H1 (cell line): ENCODE measurements around the gene PKD1L1. TPM values are rescaled to one million over a fixed set of nuclear protein-coding genes. Genes with fewer than 3 reads are reported as not detected.

Experiments used
- CTCF ChIA-PET: fragments of 300-600 bp; sonication (Branson Sonifier 250); formaldehyde crosslinking; loops from one replicate; lab custom pipeline; 2021; ENCODE audit not compliant: partially characterized antibody; lab: Charles Lee
- POLR2A ChIA-PET: fragments of 300-600 bp; sonication (Branson Sonifier 250); formaldehyde crosslinking; loops from one replicate; lab custom pipeline; 2021; ENCODE audit warnings: inconsistent platforms; ENCODE audit not compliant: partially characterized antibody; lab: Charles Lee
- DNase-seq, 2 experiments: peaks; one replicate each; pipeline versions ENCODE4 v3.0.0 to v3.0.0-alpha.2; 2010 to 2022; ENCODE audit warnings: low spot score in 2 of 2, low read depth in 1 of 2, mixed read lengths in 1 of 2
- FAIRE-seq: peaks from 2 replicates; lab custom pipeline; 2011; peaks lifted over from hg19 to GRCh38; lab: Jason Lieb, UNC
- H2AFZ ChIP-seq: 2 replicates; pipeline ENCODE4 v1.8.1; 2012; ENCODE audit warnings: low read length, inconsistent platforms
- H2AK5ac ChIP-seq: 2 replicates; pipeline ENCODE4 v1.6.1; 2013; ENCODE audit warnings: low read depth, low read length
- H2BK120ac ChIP-seq: replicated peaks from 2 replicates; pipeline ENCODE3; 2013; ENCODE audit warnings: low read depth, low read length, inconsistent platforms
- H2BK12ac ChIP-seq: 2 replicates; pipeline ENCODE4 v1.6.1; 2013; ENCODE audit warnings: low read depth, low read length
- H2BK15ac ChIP-seq: 2 replicates; pipeline ENCODE4 v1.6.1; 2013; ENCODE audit warnings: low read length
- H2BK20ac ChIP-seq: 2 replicates; pipeline ENCODE4 v1.6.1; 2013; ENCODE audit warnings: low read length
- H2BK5ac ChIP-seq: 2 replicates; pipeline ENCODE4 v1.6.1; 2013; ENCODE audit warnings: low read depth, low read length
- H3K14ac ChIP-seq: 2 replicates; pipeline ENCODE4 v1.6.1; 2013; ENCODE audit warnings: inconsistent platforms; ENCODE audit not compliant: insufficient read length
- H3K18ac ChIP-seq: 2 replicates; pipeline ENCODE4 v1.6.1; 2013; ENCODE audit warnings: low read length; ENCODE audit errors: extremely low read depth
- H3K23ac ChIP-seq: 2 replicates; pipeline ENCODE4 v1.6.1; 2013; ENCODE audit warnings: inconsistent platforms; ENCODE audit not compliant: insufficient read length
- H3K23me2 ChIP-seq: 2 replicates; pipeline ENCODE4 v1.6.1; 2013; ENCODE audit warnings: low read depth, low read length
- H3K27ac ChIP-seq: 2 replicates; pipeline ENCODE4 v1.6.1; 2011; ENCODE audit warnings: low read depth, low read length, inconsistent platforms
- H3K27me3 ChIP-seq, 4 experiments: replicated peaks in 1 of 4; 1 replicate in 1 of 4; 2 replicates in 3 of 4; pipeline versions ENCODE4 v1.6.1 to v1.8.1; 2011 to 2013; ENCODE audit warnings: low read length in 3 of 4, mild to moderate bottlenecking in 3 of 4, inconsistent platforms in 2 of 4, mixed read lengths in 2 of 4, moderate library complexity in 1 of 4; ENCODE audit not compliant: control insufficient read depth in 3 of 4, insufficient read depth in 3 of 4; ENCODE audit errors: extremely low read depth in 1 of 4
- H3K36me3 ChIP-seq, 4 experiments: 2 replicates each; pipeline versions ENCODE4 v1.6.1 to v1.8.1; 2011 to 2013; ENCODE audit warnings: mild to moderate bottlenecking in 4 of 4, low read length in 3 of 4, moderate library complexity in 2 of 4, control low read depth in 1 of 4, inconsistent platforms in 1 of 4; ENCODE audit not compliant: insufficient read depth in 4 of 4, control insufficient read depth in 2 of 4
- H3K4ac ChIP-seq: replicated peaks from 2 replicates; pipeline ENCODE3; 2013; ENCODE audit warnings: low read length, low read depth, mixed read lengths, inconsistent platforms; ENCODE audit not compliant: insufficient read length
- H3K4me1 ChIP-seq, 4 experiments: replicated peaks in 1 of 4; 1 replicate in 1 of 4; 2 replicates in 3 of 4; pipeline versions ENCODE4 v1.6.1 to v1.8.1; 2011 to 2013; ENCODE audit warnings: low read length in 3 of 4, inconsistent platforms in 2 of 4, mixed read lengths in 1 of 4; ENCODE audit not compliant: insufficient read depth in 4 of 4, control insufficient read depth in 3 of 4
- H3K4me2 ChIP-seq, 2 experiments: 2 replicates each; pipeline versions ENCODE4 v1.6.1 to v1.8.1; 2011 to 2013; ENCODE audit warnings: low read depth in 2 of 2, low read length in 2 of 2, control low read depth in 1 of 2, inconsistent platforms in 1 of 2, mild to moderate bottlenecking in 1 of 2; ENCODE audit not compliant: insufficient read depth in 1 of 2
- H3K4me3 ChIP-seq, 4 experiments: fragments of 200-600, 300-600 bp in 1 of 4; sonication (generic), shearing (Covaris generic), sonication (Bioruptor Twin) in 1 of 4; 2 replicates each; pipeline versions ENCODE4 v1.5.1 to v1.8.1; 2011 to 2016; ENCODE audit warnings: low read length in 4 of 4, low read depth in 3 of 4, control low read depth in 2 of 4, inconsistent platforms in 2 of 4, mild to moderate bottlenecking in 2 of 4, mixed read lengths in 1 of 4, moderate library complexity in 1 of 4; ENCODE audit not compliant: insufficient read depth in 2 of 4; ENCODE audit errors: extremely low read depth in 1 of 4
- H3K56ac ChIP-seq: replicated peaks from 2 replicates; pipeline ENCODE3; 2013; ENCODE audit warnings: low read depth, mild to moderate bottlenecking, mixed read lengths, low read length, inconsistent platforms; ENCODE audit not compliant: insufficient read length
- H3K79me1 ChIP-seq: 2 replicates; pipeline ENCODE4 v1.6.1; 2013; ENCODE audit warnings: low read depth, low read length, control low read depth
- H3K79me2 ChIP-seq, 2 experiments: 2 replicates each; pipeline versions ENCODE4 v1.6.1 to v1.8.1; 2012 to 2013; ENCODE audit warnings: low read length in 2 of 2, mild to moderate bottlenecking in 2 of 2, inconsistent platforms in 1 of 2; ENCODE audit not compliant: insufficient read depth in 2 of 2, control insufficient read depth in 1 of 2
- H3K9ac ChIP-seq, 4 experiments: replicated peaks in 1 of 4; 1 replicate in 1 of 4; 2 replicates in 3 of 4; pipeline versions ENCODE4 v1.6.1 to v1.8.1; 2011 to 2013; ENCODE audit warnings: low read depth in 3 of 4, low read length in 3 of 4, control low read depth in 2 of 4, mild to moderate bottlenecking in 2 of 4, moderate library complexity in 2 of 4, inconsistent platforms in 1 of 4; ENCODE audit errors: extremely low read depth in 1 of 4
- H3K9me3 ChIP-seq, 2 experiments: 2 replicates each; pipeline versions ENCODE4 v1.6.1 to v1.8.1; 2012 to 2013; ENCODE audit warnings: mild to moderate bottlenecking in 2 of 2, moderate library complexity in 2 of 2, control low read depth in 1 of 2, inconsistent platforms in 1 of 2, low read depth in 1 of 2, low read length in 1 of 2, mixed read lengths in 1 of 2; ENCODE audit not compliant: insufficient read depth in 2 of 2
- H4K20me1 ChIP-seq, 2 experiments: replicated peaks in 1 of 2; 2 replicates each; pipeline versions ENCODE3 to v1.8.1; 2011 to 2013; ENCODE audit warnings: inconsistent platforms in 2 of 2, low read length in 2 of 2, mild to moderate bottlenecking in 1 of 2; ENCODE audit not compliant: insufficient read depth in 2 of 2, control insufficient read depth in 1 of 2
- H4K5ac ChIP-seq: 2 replicates; pipeline ENCODE4 v1.6.1; 2013; ENCODE audit warnings: low read length, low read depth, mixed read lengths, inconsistent platforms; ENCODE audit not compliant: insufficient read length
- H4K8ac ChIP-seq: 2 replicates; pipeline ENCODE4 v1.8.0; 2013; ENCODE audit warnings: mild to moderate bottlenecking, moderate library complexity, low read length, inconsistent platforms; ENCODE audit not compliant: insufficient read depth; ENCODE audit errors: extremely low read depth
- H4K91ac ChIP-seq: replicated peaks from 2 replicates; pipeline ENCODE3; 2013; ENCODE audit warnings: low read length, mixed read lengths, inconsistent platforms; ENCODE audit not compliant: insufficient read length
- CREB1 ChIP-seq: IDR thresholded peaks from 2 replicates; pipeline ENCODE4 v1.6.1; 2012; ENCODE audit warnings: inconsistent platforms
- CTBP2 ChIP-seq: IDR thresholded peaks from 2 replicates; pipeline ENCODE4 v1.7.0; 2011; ENCODE audit warnings: borderline replicate concordance, mild to moderate bottlenecking, moderate library complexity, mixed read lengths, low read length; ENCODE audit not compliant: insufficient read depth, insufficient read length
- CTCF ChIP-seq, 3 experiments: IDR thresholded peaks; 1 replicate in 2 of 3; 2 replicates in 1 of 3; pipeline versions ENCODE4 v1.5.1 to v1.6.1; 2011; ENCODE audit warnings: low read length in 3 of 3, mild to moderate bottlenecking in 3 of 3, inconsistent platforms in 2 of 3, low read depth in 1 of 3, moderate library complexity in 1 of 3; ENCODE audit not compliant: insufficient read depth in 1 of 3; ENCODE audit errors: control extremely low read depth in 1 of 3
- EZH2 ChIP-seq: fragments of 200-600 bp; sonication (generic); IDR thresholded peaks from 2 replicates; pipeline ENCODE4 v1.7.1; 2012; ENCODE audit warnings: low read depth, mild to moderate bottlenecking, moderate library complexity, low read length, inconsistent platforms; ENCODE audit not compliant: severe bottlenecking
- SP4 ChIP-seq: IDR thresholded peaks from 2 replicates; pipeline ENCODE4 v1.6.1; 2012; ENCODE audit warnings: low read length, inconsistent platforms
- SUZ12 ChIP-seq: fragments of 200-600 bp; sonication (generic); IDR thresholded peaks from 2 replicates; pipeline ENCODE4 v1.6.1; 2012; ENCODE audit warnings: mild to moderate bottlenecking, inconsistent platforms, low read length, moderate library complexity, mixed read lengths
- YY1 ChIP-seq: IDR thresholded peaks from 2 replicates; pipeline ENCODE4 v1.6.1; 2011; ENCODE audit warnings: low read depth, mild to moderate bottlenecking, low read length
- WGBS, 2 experiments: shearing (Covaris generic) in 1 of 2; methylation state at CpG; one replicate each; pipeline versions ENCODE4 v1.1.6 to v1.1.7; 2013 to 2015; ENCODE audit warnings: low lambda C conversion rate in 2 of 2, mixed read lengths in 2 of 2, inconsistent platforms in 1 of 2, low coverage in 1 of 2, missing lambda C conversion rate in 1 of 2; ENCODE audit not compliant: insufficient replicate concordance in 2 of 2, insufficient coverage in 1 of 2, insufficient read length in 1 of 2; ENCODE audit errors: extremely low coverage in 1 of 2, missing lambda C conversion rate in 1 of 2; 5-methylcytosine and 5-hydroxymethylcytosine counted together
- polyA plus RNA-seq, 7 experiments: library from polyadenylated mRNA; depleted of rRNA in 3 of 7; stranded (reverse) in 5 of 7; unstranded in 2 of 7; fragments of >200 nt in 5 of 7; fragments of 200-250 nt in 2 of 7; gene quantifications; 1 replicate in 5 of 7; 2 replicates in 1 of 7; 4 replicates in 1 of 7; pipeline versions ENCODE4 v1.2.1 to v1.2.3, GENCODE V29; 2011 to 2013; ENCODE audit warnings: missing spikeins in 2 of 7, mixed read lengths in 2 of 7
- total RNA-seq: library from RNA; stranded (reverse); fragmentation: NEBNext Ultra II Directional; extraction: Animal tissue kit (Norgen Biotek cat#: 25700); gene quantifications from 2 replicates; pipeline ENCODE4 v1.2.1, GENCODE V29; 2021
- TF ChIP-seq, protein P1 (sequence below): IDR thresholded peaks from 2 replicates; pipeline ENCODE4 v1.6.1; 2012; ENCODE audit warnings: low read length, inconsistent platforms

Gene PKD1L1
- total and polyA plus RNA-seq, 2 of the 8 experiments (the other 6 are each of a cell fraction or from before 2014, with no cell fraction given), result 0.22 to 0.35 TPM

DNA sequence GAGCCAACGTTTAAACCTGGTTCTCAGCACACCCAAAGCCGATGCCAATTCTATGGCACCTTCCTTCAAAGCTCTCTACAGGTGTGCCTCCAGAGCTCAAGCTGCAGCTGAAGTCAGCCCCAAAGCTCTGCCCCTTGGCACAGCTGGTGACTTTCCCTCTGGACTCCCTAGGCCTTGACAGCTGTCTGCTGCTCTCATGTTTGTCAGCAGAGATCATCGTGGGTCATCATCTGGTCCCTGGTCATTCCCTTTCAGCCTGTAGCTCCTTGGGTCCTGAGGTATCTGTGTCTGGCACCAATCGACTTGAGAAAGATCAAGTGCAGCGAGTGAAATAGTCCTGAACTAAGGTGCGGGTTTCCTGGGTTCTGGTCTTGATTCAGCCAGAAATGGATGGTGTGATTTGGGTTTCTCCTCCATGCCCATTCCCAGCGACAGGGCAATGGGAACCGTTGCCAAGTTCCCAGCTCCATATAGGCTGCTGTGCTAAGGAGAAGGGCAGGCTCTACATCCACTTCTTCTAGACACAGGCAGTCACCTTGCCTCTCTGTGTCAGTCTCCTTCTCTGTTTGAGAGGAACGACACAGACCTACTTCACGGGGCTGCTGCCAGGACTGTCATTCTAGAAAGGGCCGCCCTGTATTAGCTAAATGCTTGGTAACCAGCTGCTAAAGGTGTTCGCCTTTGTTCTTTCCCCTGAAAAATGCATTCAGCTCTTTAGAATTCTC is 3.6 kb downstream of the PKD1L1 start:
- Histone ChIP-seq H4K91ac (no peak overlapping the region), H3K4me3 (no peak overlapping the region), H3K36me3 (no peaks in the 10 kb centered on the region), H3K27me3 (no peaks in the 10 kb centered on the region), H3K14ac (no peak overlapping the region), H2BK5ac (no peak overlapping the region), H4K5ac (no peak overlapping the region), H3K23ac (no peak overlapping the region), H3K18ac (no peak overlapping the region), H3K9ac (no peak overlapping the region), H4K20me1 (peaks cover 0 to 3% of the 10 kb centered on the region in 2 experiments), H3K56ac (no peak overlapping the region), H3K4me2 (no peak overlapping the region), H3K79me1 (no peaks in the 10 kb centered on the region), H2BK20ac (no peak overlapping the region), H3K23me2 (peaks cover 5% of the 10 kb centered on the region; the same call in 1 of the 2 replicates), H4K8ac (no peak overlapping the region), H3K27ac (no peak overlapping the region), H3K4me1 (peaks cover 0 to 9% (median 5%) of the 10 kb centered on the region in 4 experiments; a peak in 6 of 7 replicates), H3K4ac (no peak overlapping the region), H3K79me2 (no peaks in the 10 kb centered on the region), H2AFZ (no peak overlapping the region; the same call in 1 of the 2 replicates), H3K9me3 (no peaks in the 10 kb centered on the region), H2BK120ac (no peak overlapping the region), H2BK15ac (peak overlapping the region; percentile 76; the same call in 1 of the 2 replicates), H2AK5ac (no peak overlapping the region), H2BK12ac (no peak overlapping the region)
- ChIA-PET CTCF (interaction anchor here (0.7 to 3.5 kb wide), 57 partner anchors 10 to 726 kb away, joined by 3 to 33 read pairs (median 4); no protein-coding TSS in a partner anchor), POLR2A (interaction anchor here (1.0 to 1.5 kb wide), 3 partner anchors 29 to 166 kb away, joined by 3 read pairs; partner anchors contain the start of gene UPP1)
- no peak for DNase-seq
- FAIRE-seq, result no peak
- 84% methylated on average over 12 of the region's 12 CpGs; no CpG with 5 or more reads in 1 of the 2 experiments for WGBS, 2 experiments
- TF ChIP-seq CTCF (IDR thresholded peaks at IDR 0.05; ENCODE audit: control extremely low read depth in 1 of 3, insufficient read depth in 1 of 3, low read depth in 1 of 3, low read length in 3 of 3) (no peak), YY1 (no peak), SP4 (no peak), CTBP2 (no peak), EZH2 (no peak), CREB1 (no peak), SUZ12 (no peak)
- TF ChIP-seq, protein P1, sequence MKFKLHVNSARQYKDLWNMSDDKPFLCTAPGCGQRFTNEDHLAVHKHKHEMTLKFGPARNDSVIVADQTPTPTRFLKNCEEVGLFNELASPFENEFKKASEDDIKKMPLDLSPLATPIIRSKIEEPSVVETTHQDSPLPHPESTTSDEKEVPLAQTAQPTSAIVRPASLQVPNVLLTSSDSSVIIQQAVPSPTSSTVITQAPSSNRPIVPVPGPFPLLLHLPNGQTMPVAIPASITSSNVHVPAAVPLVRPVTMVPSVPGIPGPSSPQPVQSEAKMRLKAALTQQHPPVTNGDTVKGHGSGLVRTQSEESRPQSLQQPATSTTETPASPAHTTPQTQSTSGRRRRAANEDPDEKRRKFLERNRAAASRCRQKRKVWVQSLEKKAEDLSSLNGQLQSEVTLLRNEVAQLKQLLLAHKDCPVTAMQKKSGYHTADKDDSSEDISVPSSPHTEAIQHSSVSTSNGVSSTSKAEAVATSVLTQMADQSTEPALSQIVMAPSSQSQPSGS, result no peak
